Measurements from ENCODE around the gene GALT. TPM values are rescaled to one million over a fixed set of nuclear protein-coding genes. Genes with fewer than 3 reads are reported as not detected.

The GALT gene
- total RNA-seq, 2 experiments from 2014 or later, result 62.5 to 90.9 TPM

GRCh38 chr9:34635556-34635955 is 10.9 kb upstream of the GALT start:
- Histone ChIP-seq H3K27ac (ENCODE audit: low read depth, low read length, poor library complexity, severe bottlenecking) (no peak overlapping the region), H4K20me1 (ENCODE audit: insufficient read depth, low read length) (0 out of 2 replicates have a peak, but pooled peaks cover 5% of the 10 kb centered on the region), H3K79me2 (ENCODE audit: insufficient read depth, low read depth, low read length) (peaks cover 20% of the 10 kb centered on the region), H3K9me3 (ENCODE audit: low read length) (no peaks in the 10 kb centered on the region), H3K4me1 (ENCODE audit: insufficient read depth, low read length, poor library complexity, severe bottlenecking) (peaks cover 24% of the 10 kb centered on the region), H3K9me2 (ENCODE audit: insufficient read depth, low read length) (no peaks in the 10 kb centered on the region), H3K4me3 (ENCODE audit: low read depth, low read length, poor library complexity, severe bottlenecking) (peak overlapping the region; percentile 86), H3K36me3 (ENCODE audit: insufficient read depth, low read length) (peaks cover 21% of the 10 kb centered on the region; the same call in 1 of the 2 replicates), H2AFZ (ENCODE audit: low read length) (no peak overlapping the region), H3K4me2 (ENCODE audit: low read length) (peak overlapping the region; percentile 92)
- ChIA-PET POLR2A (interaction anchor here (0.6 to 7.3 kb wide), 5 partner anchors 12 to 308 kb away, joined by 3 to 66 read pairs (median 12); partner anchors contain the start of genes DCTN3, GALT and RPP25L), CTCF (ENCODE audit: unreplicated experiment) (interaction anchor here (1.0 to 4.5 kb wide), 2 partner anchors 12 to 16 kb away, joined by 3 to 35 read pairs; partner anchors contain the start of genes DCTN3 and GALT)
- DNase-seq (ENCODE audit: low spot score), result no peak
- TF ChIP-seq, protein P1, sequence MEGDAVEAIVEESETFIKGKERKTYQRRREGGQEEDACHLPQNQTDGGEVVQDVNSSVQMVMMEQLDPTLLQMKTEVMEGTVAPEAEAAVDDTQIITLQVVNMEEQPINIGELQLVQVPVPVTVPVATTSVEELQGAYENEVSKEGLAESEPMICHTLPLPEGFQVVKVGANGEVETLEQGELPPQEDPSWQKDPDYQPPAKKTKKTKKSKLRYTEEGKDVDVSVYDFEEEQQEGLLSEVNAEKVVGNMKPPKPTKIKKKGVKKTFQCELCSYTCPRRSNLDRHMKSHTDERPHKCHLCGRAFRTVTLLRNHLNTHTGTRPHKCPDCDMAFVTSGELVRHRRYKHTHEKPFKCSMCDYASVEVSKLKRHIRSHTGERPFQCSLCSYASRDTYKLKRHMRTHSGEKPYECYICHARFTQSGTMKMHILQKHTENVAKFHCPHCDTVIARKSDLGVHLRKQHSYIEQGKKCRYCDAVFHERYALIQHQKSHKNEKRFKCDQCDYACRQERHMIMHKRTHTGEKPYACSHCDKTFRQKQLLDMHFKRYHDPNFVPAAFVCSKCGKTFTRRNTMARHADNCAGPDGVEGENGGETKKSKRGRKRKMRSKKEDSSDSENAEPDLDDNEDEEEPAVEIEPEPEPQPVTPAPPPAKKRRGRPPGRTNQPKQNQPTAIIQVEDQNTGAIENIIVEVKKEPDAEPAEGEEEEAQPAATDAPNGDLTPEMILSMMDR (conservative IDR thresholded peaks at IDR 0.05; ENCODE audit: low read length), result no peak
- no peak for TF ChIP-seq EZH2phosphoT487 (IDR thresholded peaks at IDR 0.05; ENCODE audit: borderline replicate concordance, low read depth, low read length)
- intact Hi-C loops (cut with micrococcal nuclease; ENCODE audit: unreplicated experiment), result no loop called here
- no TSS peak for BruUV-seq (replicated peaks)

GRCh38 chr9:34636791-34637355 is 9.6 kb upstream of the GALT start:
- peak; percentile 36 for DNase-seq (ENCODE audit: low spot score)
- Histone ChIP-seq H4K20me1 (ENCODE audit: insufficient read depth, low read length) (0 out of 2 replicates have a peak, but pooled peaks cover 1% of the 10 kb centered on the region), H3K9me3 (ENCODE audit: low read length) (no peaks in the 10 kb centered on the region), H3K4me1 (ENCODE audit: insufficient read depth, low read length, poor library complexity, severe bottlenecking) (peaks cover 24% of the 10 kb centered on the region), H3K9me2 (ENCODE audit: insufficient read depth, low read length) (no peaks in the 10 kb centered on the region), H3K79me2 (ENCODE audit: insufficient read depth, low read depth, low read length) (peaks cover 20% of the 10 kb centered on the region), H3K4me3 (ENCODE audit: low read depth, low read length, poor library complexity, severe bottlenecking) (peak overlapping the region; percentile 86), H2AFZ (ENCODE audit: low read length) (peak overlapping the region; percentile 86; the same call in 1 of the 2 replicates), H3K27ac (ENCODE audit: low read depth, low read length, poor library complexity, severe bottlenecking) (peak overlapping the region; percentile 48), H3K36me3 (ENCODE audit: insufficient read depth, low read length) (peaks cover 21% of the 10 kb centered on the region; the same call in 1 of the 2 replicates), H3K4me2 (ENCODE audit: low read length) (peak overlapping the region; percentile 92)
- ChIA-PET CTCF (ENCODE audit: unreplicated experiment) (interaction anchor here (4.5 kb wide), 1 partner anchor 11 kb away, joined by 35 read pairs; the partner anchor contains the start of gene GALT), POLR2A (interaction anchor here (0.6 to 7.3 kb wide), 7 partner anchors 10 to 1226 kb away, joined by 3 to 66 read pairs (median 5); partner anchors contain the start of genes DCTN3, GALT and RPP25L)
- intact Hi-C loops (cut with micrococcal nuclease; ENCODE audit: unreplicated experiment), result no loop called here
- no TSS peak for BruUV-seq (replicated peaks)
- no peak for TF ChIP-seq EZH2phosphoT487 (IDR thresholded peaks at IDR 0.05; ENCODE audit: borderline replicate concordance, low read depth, low read length)
- TF ChIP-seq, protein P1 (conservative IDR thresholded peaks at IDR 0.05; ENCODE audit: low read length), result no peak
